Progenitor cell of endocrine pancreas (in vitro differentiated cells): ENCODE results near the gene TFF2. TPM values are rescaled to one million over a fixed set of nuclear protein-coding genes. Genes with fewer than 3 reads are reported as not detected.
A peak's percentile ranks its signal among the peaks of the same experiment; 100 is the strongest.

Experiments used
- DNase-seq: peaks from one replicate; pipeline ENCODE4 v3.0.0; 2021; ENCODE audit warnings: low spot score; ENCODE audit not compliant: unreplicated experiment
- H3K27ac Mint-ChIP-seq: 2 replicates; pipeline ENCODE4 v1.8.0; 2021; ENCODE audit warnings: mild to moderate bottlenecking, moderate library complexity, mixed read lengths
- H3K27me3 Mint-ChIP-seq: 2 replicates; pipeline ENCODE4 v1.8.0; 2021; ENCODE audit warnings: mixed read lengths
- H3K36me3 Mint-ChIP-seq: 2 replicates; pipeline ENCODE4 v1.8.0; 2022; ENCODE audit warnings: mixed read lengths; ENCODE audit not compliant: insufficient read depth
- H3K4me1 Mint-ChIP-seq: 2 replicates; pipeline ENCODE4 v1.8.0; 2021; ENCODE audit warnings: low read depth, mixed read lengths
- H3K4me3 Mint-ChIP-seq: 2 replicates; pipeline ENCODE4 v1.8.0; 2021; ENCODE audit warnings: low read depth, mild to moderate bottlenecking, moderate library complexity, mixed read lengths
- H3K9me3 Mint-ChIP-seq: 2 replicates; pipeline ENCODE4 v1.8.0; 2021; ENCODE audit warnings: low read depth, mixed read lengths
- CTCF ChIP-seq: fragments of 200-600 bp; sonication (generic); IDR thresholded peaks from one replicate; pipeline ENCODE4 v1.5.0; 2021; ENCODE audit warnings: antibody characterized with exemption, mild to moderate bottlenecking; ENCODE audit not compliant: unreplicated experiment
- total RNA-seq: library from RNA; stranded (reverse); gene quantifications from 2 replicates; pipeline ENCODE4 v1.2.1, GENCODE V29; 2021

The TFF2 gene
- total RNA-seq, 1 donor from 2014 or later = not detected

- peaks cover 33% of the 10 kb centered on the region for H3K4me1 Mint-ChIP-seq
- TF ChIP-seq CTCF = no peak
- no peaks in the 10 kb centered on the region for H3K36me3 Mint-ChIP-seq
- peaks cover under 1% of the 10 kb centered on the region for H3K27me3 Mint-ChIP-seq
- no peaks in the 10 kb centered on the region for H3K9me3 Mint-ChIP-seq
- peak within 1 kb of the TSS; percentile 93 for H3K27ac Mint-ChIP-seq
- peak within 1 kb of the TSS; percentile 47 for H3K4me3 Mint-ChIP-seq
- DNase-seq = peak; percentile 27
These were observed 35.4 kb downstream of the TFF2 start, which contains the start of gene TFF3 for GRCh38 chr21:42315296-42315891. TSS of gene TFF3 (minus strand) at chr21:42315409. CDS start at chr21:42315374, 35 bp downstream.

GRCh38 chr21:42314616-42315295, 36.0 kb downstream of the TFF2 start:
- peaks cover 33% of the 10 kb centered on the region for H3K4me1 Mint-ChIP-seq
- no peaks in the 10 kb centered on the region for H3K9me3 Mint-ChIP-seq
- no peak for DNase-seq
- H3K4me3 Mint-ChIP-seq = peak overlapping the region; percentile 41
- no peak for TF ChIP-seq CTCF
- H3K27ac Mint-ChIP-seq = peak overlapping the region; percentile 93
- peaks cover 4% of the 10 kb centered on the region for H3K27me3 Mint-ChIP-seq
- no peaks in the 10 kb centered on the region for H3K36me3 Mint-ChIP-seq

- Mint-ChIP-seq H3K27me3 (peaks cover 4% of the 10 kb centered on the region), H3K4me3 (no peak overlapping the region), H3K36me3 (no peaks in the 10 kb centered on the region), H3K27ac (no peak overlapping the region), H3K4me1 (peaks cover 33% of the 10 kb centered on the region), H3K9me3 (no peaks in the 10 kb centered on the region)
- no peak for DNase-seq
- no peak for TF ChIP-seq CTCF
These were observed 37.3 kb downstream of the TFF2 start for GRCh38 chr21:42313501-42313969.

- DNase-seq = no peak
- Mint-ChIP-seq H3K4me1 (peaks cover 33% of the 10 kb centered on the region), H3K4me3 (no peak overlapping the region)
These were observed 38.1 kb downstream of the TFF2 start for GRCh38 chr21:42312626-42313104.

More at GRCh38 chr21:42312626-42313104, 38.1 kb downstream of the TFF2 start:
- no peak overlapping the region for H3K27ac Mint-ChIP-seq
- peaks cover 4% of the 10 kb centered on the region for H3K27me3 Mint-ChIP-seq
- no peaks in the 10 kb centered on the region for H3K36me3 Mint-ChIP-seq
- H3K9me3 Mint-ChIP-seq = no peaks in the 10 kb centered on the region
- TF ChIP-seq CTCF = no peak
